ENCODE measurements around the gene GRAMD1B. TPM values are rescaled to one million over a fixed set of nuclear protein-coding genes. Genes with fewer than 3 reads are reported as not detected.

Gene GRAMD1B
- total and polyA plus RNA-seq, 5 donors from 2014 or later, result 1.7 to 10.8 (median 5.3) TPM

- Mint-ChIP-seq H3K36me3 (no peaks in the 10 kb centered on the region), H3K9me3 (peaks cover 0 to 2% (median 0%) of the 10 kb centered on the region in 7 donors), H3K4me3 (no peak overlapping the region), H3K27me3 (no peaks in the 10 kb centered on the region), H3K27ac (no peak overlapping the region), H3K4me1 (peaks cover 4 to 23% (median 12%) of the 10 kb centered on the region in 4 donors)
- no peaks in the 10 kb centered on the region for H3K36me3 ChIP-seq (ENCODE audit: control insufficient read depth, insufficient read depth, low read length)
- H3K4me3 ChIP-seq (ENCODE audit: low read depth, low read length), result no peak overlapping the region
- ATAC-seq (ENCODE audit: low read depth in 2 of 2) (no peak), DNase-seq (no peak)
- H3K9me3 ChIP-seq (ENCODE audit: control insufficient read depth in 2 of 2, low read length in 2 of 2), result no peaks in the 10 kb centered on the region
- peaks cover 12% of the 10 kb centered on the region for H3K4me1 ChIP-seq (ENCODE audit: control insufficient read depth, insufficient read depth, low read length, poor library complexity, severe bottlenecking)
- no peak overlapping the region for H3K27ac ChIP-seq (ENCODE audit: insufficient read depth, low read length, poor library complexity, severe bottlenecking)
- H3K27me3 ChIP-seq (ENCODE audit: control insufficient read depth, insufficient read depth, low read length), result no peaks in the 10 kb centered on the region
Measured at GRCh38 chr11:123578778-123579481, 148.9 kb downstream of the GRAMD1B start.

- no peak overlapping the region for H3K4me3 Mint-ChIP-seq
- no peaks in the 10 kb centered on the region for H3K9me3 ChIP-seq (ENCODE audit: control insufficient read depth in 2 of 2, low read length in 2 of 2)
- ATAC-seq (ENCODE audit: low read depth in 2 of 2) (no peak), DNase-seq (no peak)
- peaks cover 0 to 2% (median 0%) of the 10 kb centered on the region in 7 donors for H3K9me3 Mint-ChIP-seq
- no peak overlapping the region for H3K4me3 ChIP-seq (ENCODE audit: low read depth, low read length)
- no peaks in the 10 kb centered on the region for H3K27me3 Mint-ChIP-seq
- no peaks in the 10 kb centered on the region for H3K36me3 ChIP-seq (ENCODE audit: control insufficient read depth, insufficient read depth, low read length)
- H3K4me1 ChIP-seq (ENCODE audit: control insufficient read depth, insufficient read depth, low read length, poor library complexity, severe bottlenecking), result peaks cover 12% of the 10 kb centered on the region
- H3K27ac Mint-ChIP-seq, result no peak overlapping the region
- H3K36me3 Mint-ChIP-seq, result no peaks in the 10 kb centered on the region
- no peaks in the 10 kb centered on the region for H3K27me3 ChIP-seq (ENCODE audit: control insufficient read depth, insufficient read depth, low read length)
- no peak overlapping the region for H3K27ac ChIP-seq (ENCODE audit: insufficient read depth, low read length, poor library complexity, severe bottlenecking)
- H3K4me1 Mint-ChIP-seq, result peaks cover 4 to 23% (median 12%) of the 10 kb centered on the region in 4 donors
Measured at GRCh38 chr11:123579482-123579812, 149.4 kb downstream of the GRAMD1B start.

- ATAC-seq (ENCODE audit: low read depth in 2 of 2), result no peak
- H3K27ac Mint-ChIP-seq, result peak overlapping the region in 1 of 3 donors; percentile 30
- H3K4me3 Mint-ChIP-seq, result no peak overlapping the region
Measured at GRCh38 chr11:123580137-123580536, 150.1 kb downstream of the GRAMD1B start.

GRCh38 chr11:123580557-123581275 is 150.6 kb downstream of the GRAMD1B start:
- H3K27ac Mint-ChIP-seq, result peak overlapping the region in 1 of 3 donors; percentile 30
- peaks cover 4 to 23% (median 12%) of the 10 kb centered on the region in 4 donors for H3K4me1 Mint-ChIP-seq
- H3K36me3 Mint-ChIP-seq, result no peaks in the 10 kb centered on the region
- Histone ChIP-seq H3K36me3 (ENCODE audit: control insufficient read depth, insufficient read depth, low read length) (no peaks in the 10 kb centered on the region), H3K27ac (ENCODE audit: insufficient read depth, low read length, poor library complexity, severe bottlenecking) (no peak overlapping the region), H3K27me3 (ENCODE audit: control insufficient read depth, insufficient read depth, low read length) (no peaks in the 10 kb centered on the region), H3K4me3 (ENCODE audit: low read depth, low read length) (no peak overlapping the region), H3K9me3 (ENCODE audit: control insufficient read depth in 2 of 2, low read length in 2 of 2) (no peaks in the 10 kb centered on the region), H3K4me1 (ENCODE audit: control insufficient read depth, insufficient read depth, low read length, poor library complexity, severe bottlenecking) (peaks cover 12% of the 10 kb centered on the region)
- H3K27me3 Mint-ChIP-seq, result no peaks in the 10 kb centered on the region
- peak; percentile 38 to 72 (median 58) for DNase-seq
- peak overlapping the region in 2 of 4 donors; percentile 5 to 55 for H3K4me3 Mint-ChIP-seq
- ATAC-seq (ENCODE audit: low read depth in 2 of 2), result peak; percentile 80 to 83
- no peaks in the 10 kb centered on the region for H3K9me3 Mint-ChIP-seq

More at GRCh38 chr11:123580137-123580536, 150.1 kb downstream of the GRAMD1B start:
- H3K36me3 Mint-ChIP-seq, result no peaks in the 10 kb centered on the region
- H3K4me1 ChIP-seq (ENCODE audit: control insufficient read depth, insufficient read depth, low read length, poor library complexity, severe bottlenecking), result peaks cover 12% of the 10 kb centered on the region
- H3K27me3 Mint-ChIP-seq, result no peaks in the 10 kb centered on the region
- H3K4me3 ChIP-seq (ENCODE audit: low read depth, low read length), result no peak overlapping the region
- H3K27ac ChIP-seq (ENCODE audit: insufficient read depth, low read length, poor library complexity, severe bottlenecking), result no peak overlapping the region
- DNase-seq, result no peak
- no peaks in the 10 kb centered on the region for H3K9me3 Mint-ChIP-seq
- no peaks in the 10 kb centered on the region for H3K27me3 ChIP-seq (ENCODE audit: control insufficient read depth, insufficient read depth, low read length)
- H3K9me3 ChIP-seq (ENCODE audit: control insufficient read depth in 2 of 2, low read length in 2 of 2), result no peaks in the 10 kb centered on the region
- H3K4me1 Mint-ChIP-seq, result peaks cover 4 to 23% (median 12%) of the 10 kb centered on the region in 4 donors
- H3K36me3 ChIP-seq (ENCODE audit: control insufficient read depth, insufficient read depth, low read length), result no peaks in the 10 kb centered on the region

- peaks cover 3% of the 10 kb centered on the region for H3K36me3 Mint-ChIP-seq
- no peak overlapping the region for H3K27ac Mint-ChIP-seq
- H3K4me1 Mint-ChIP-seq, result peaks cover 0 to 17% (median 7%) of the 10 kb centered on the region in 4 donors
- Histone ChIP-seq H3K9me3 (ENCODE audit: control insufficient read depth in 2 of 2, low read length in 2 of 2) (no peaks in the 10 kb centered on the region), H3K4me3 (ENCODE audit: low read depth, low read length) (no peak overlapping the region), H3K36me3 (ENCODE audit: control insufficient read depth, insufficient read depth, low read length) (no peaks in the 10 kb centered on the region), H3K27ac (ENCODE audit: insufficient read depth, low read length, poor library complexity, severe bottlenecking) (no peak overlapping the region), H3K27me3 (ENCODE audit: control insufficient read depth, insufficient read depth, low read length) (no peaks in the 10 kb centered on the region), H3K4me1 (ENCODE audit: control insufficient read depth, insufficient read depth, low read length, poor library complexity, severe bottlenecking) (peaks cover 8% of the 10 kb centered on the region)
- no peaks in the 10 kb centered on the region for H3K27me3 Mint-ChIP-seq
- no peak for DNase-seq
- ATAC-seq (ENCODE audit: low read depth in 2 of 2), result no peak
- no peaks in the 10 kb centered on the region for H3K9me3 Mint-ChIP-seq
- H3K4me3 Mint-ChIP-seq, result no peak overlapping the region
Measured at GRCh38 chr11:123581651-123582399, 151.8 kb downstream of the GRAMD1B start.

GRCh38 chr11:123582992-123583504 is 153.0 kb downstream of the GRAMD1B start:
- no peaks in the 10 kb centered on the region for H3K27me3 Mint-ChIP-seq
- ATAC-seq (ENCODE audit: low read depth in 2 of 2), result no peak
- H3K9me3 Mint-ChIP-seq, result no peaks in the 10 kb centered on the region

GRCh38 chr11:123584186-123584585 is 154.1 kb downstream of the GRAMD1B start:
- H3K4me3 ChIP-seq (ENCODE audit: low read depth, low read length), result no peak overlapping the region
- ATAC-seq (ENCODE audit: low read depth in 2 of 2) (no peak), DNase-seq (no peak)
- no peaks in the 10 kb centered on the region for H3K9me3 Mint-ChIP-seq
- no peaks in the 10 kb centered on the region for H3K36me3 ChIP-seq (ENCODE audit: control insufficient read depth, insufficient read depth, low read length)
- H3K27ac ChIP-seq (ENCODE audit: insufficient read depth, low read length, poor library complexity, severe bottlenecking), result no peak overlapping the region
- H3K4me3 Mint-ChIP-seq, result no peak overlapping the region
- no peaks in the 10 kb centered on the region for H3K27me3 Mint-ChIP-seq
- H3K36me3 Mint-ChIP-seq, result peaks cover 4% of the 10 kb centered on the region
- no peaks in the 10 kb centered on the region for H3K9me3 ChIP-seq (ENCODE audit: control insufficient read depth in 2 of 2, low read length in 2 of 2)
- H3K27me3 ChIP-seq (ENCODE audit: control insufficient read depth, insufficient read depth, low read length), result no peaks in the 10 kb centered on the region
- peaks cover 0 to 12% (median 7%) of the 10 kb centered on the region in 4 donors for H3K4me1 Mint-ChIP-seq
- H3K27ac Mint-ChIP-seq, result no peak overlapping the region
- peaks cover 6% of the 10 kb centered on the region for H3K4me1 ChIP-seq (ENCODE audit: control insufficient read depth, insufficient read depth, low read length, poor library complexity, severe bottlenecking)

More at GRCh38 chr11:123582992-123583504, 153.0 kb downstream of the GRAMD1B start:
- H3K36me3 ChIP-seq (ENCODE audit: control insufficient read depth, insufficient read depth, low read length), result no peaks in the 10 kb centered on the region
- Mint-ChIP-seq H3K4me1 (peaks cover 0 to 12% (median 7%) of the 10 kb centered on the region in 4 donors), H3K27ac (no peak overlapping the region), H3K36me3 (peaks cover 4% of the 10 kb centered on the region), H3K4me3 (no peak overlapping the region)
- H3K4me3 ChIP-seq (ENCODE audit: low read depth, low read length), result no peak overlapping the region
- H3K27me3 ChIP-seq (ENCODE audit: control insufficient read depth, insufficient read depth, low read length), result no peaks in the 10 kb centered on the region
- H3K4me1 ChIP-seq (ENCODE audit: control insufficient read depth, insufficient read depth, low read length, poor library complexity, severe bottlenecking), result peaks cover 6% of the 10 kb centered on the region
- no peak for DNase-seq
- H3K9me3 ChIP-seq (ENCODE audit: control insufficient read depth in 2 of 2, low read length in 2 of 2), result no peaks in the 10 kb centered on the region
- no peak overlapping the region for H3K27ac ChIP-seq (ENCODE audit: insufficient read depth, low read length, poor library complexity, severe bottlenecking)
